Hematopoietic multipotent progenitor cell treated with erythropoietin and hydrocortisone succinate and interleukin-3 and kit ligand, for 4 days (in vitro differentiated cells): ENCODE data around the gene NFYA.

Experiments
- DNase-seq: peaks from one replicate; pipeline ENCODE4 v3.0.0-alpha.2; 2015

Gene NFYA

DNA sequence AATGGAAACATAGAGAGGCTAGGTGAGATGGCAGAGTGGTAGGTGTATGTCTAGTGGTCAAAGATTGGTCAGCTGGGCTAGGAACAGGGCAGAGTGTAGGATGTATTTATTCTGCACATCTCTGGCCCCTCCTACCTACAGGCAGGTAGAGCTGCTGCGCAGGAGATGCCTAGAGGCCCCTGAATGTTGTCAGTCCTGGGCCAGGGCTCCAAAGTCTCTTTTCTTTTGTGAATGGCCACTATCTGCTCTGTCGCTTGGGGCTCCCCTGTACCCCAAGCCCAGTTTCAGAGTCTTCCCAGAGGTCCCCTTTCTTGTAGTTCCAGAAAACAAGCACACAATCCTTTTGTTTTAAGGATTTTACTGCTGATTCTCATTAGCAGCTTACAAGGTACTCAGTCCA is 25.5 kb upstream of the NFYA start:
- no peak for DNase-seq

DNA sequence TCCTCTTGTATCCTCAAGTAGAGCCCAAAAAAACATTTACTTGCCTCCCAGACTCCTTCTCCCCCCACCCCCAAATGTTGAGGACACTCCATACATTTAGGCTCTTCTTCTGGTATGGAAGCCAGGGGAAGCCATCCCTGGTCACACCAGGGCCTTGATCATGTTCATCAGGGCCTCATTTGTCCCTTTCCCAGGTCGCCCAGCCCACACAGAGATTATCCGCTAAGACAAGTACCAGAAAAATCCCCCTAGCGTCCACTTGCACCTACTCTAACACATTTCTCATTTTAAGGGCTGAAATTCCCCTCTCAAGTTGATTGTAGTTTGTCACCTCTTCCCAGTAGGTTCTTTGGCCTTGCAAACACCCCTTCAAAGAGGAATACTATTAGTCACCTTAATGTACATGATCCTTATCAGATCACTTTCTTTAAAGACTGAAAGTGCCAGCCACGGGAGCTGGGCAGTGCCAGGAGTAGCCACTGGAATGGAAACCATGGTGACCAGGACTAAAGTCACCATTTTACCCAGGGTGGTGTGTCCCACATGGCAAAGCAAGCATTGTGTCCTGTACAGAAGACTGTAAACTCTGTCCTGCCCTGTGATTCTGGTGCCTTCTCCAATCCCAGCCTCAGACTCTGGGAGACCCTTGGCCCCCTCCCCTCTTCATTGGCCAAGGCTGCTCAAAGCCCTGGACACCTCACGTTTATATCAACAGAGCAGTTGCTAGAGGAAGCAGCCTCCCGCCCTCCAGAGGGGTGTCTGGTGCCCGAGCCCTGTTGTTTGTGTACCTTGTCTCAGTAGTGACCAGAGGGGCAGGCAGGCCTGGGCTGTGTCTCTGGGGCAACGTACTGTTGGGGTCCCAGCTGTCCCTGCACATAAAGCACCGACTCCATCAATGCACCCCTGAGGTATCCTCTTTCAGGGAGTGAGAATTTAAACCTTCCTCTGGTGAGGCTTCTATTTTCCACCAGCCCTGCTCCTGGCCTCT is 24.7 kb upstream of the NFYA start:
- no peak for DNase-seq

DNA sequence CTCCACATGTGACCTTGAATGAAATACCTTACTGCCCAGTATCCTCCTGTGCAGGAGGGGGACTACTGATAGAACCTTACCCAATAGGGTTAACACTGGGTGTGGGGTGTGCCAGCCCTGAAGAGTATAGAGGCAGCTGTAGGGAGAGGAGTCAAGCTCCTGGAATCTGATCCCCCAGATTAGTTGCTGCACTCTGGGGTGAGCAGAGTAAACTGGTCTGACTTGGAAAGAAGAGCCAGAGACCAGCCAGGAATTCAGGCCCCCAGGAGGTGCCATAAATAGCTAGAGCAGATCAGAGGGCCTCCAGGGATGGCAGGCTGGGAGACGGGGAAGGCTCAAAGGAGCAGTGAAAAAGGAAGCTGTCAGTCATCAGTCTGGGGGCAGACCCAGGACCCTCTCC is 23.3 kb upstream of the NFYA start:
- no peak for DNase-seq

DNA sequence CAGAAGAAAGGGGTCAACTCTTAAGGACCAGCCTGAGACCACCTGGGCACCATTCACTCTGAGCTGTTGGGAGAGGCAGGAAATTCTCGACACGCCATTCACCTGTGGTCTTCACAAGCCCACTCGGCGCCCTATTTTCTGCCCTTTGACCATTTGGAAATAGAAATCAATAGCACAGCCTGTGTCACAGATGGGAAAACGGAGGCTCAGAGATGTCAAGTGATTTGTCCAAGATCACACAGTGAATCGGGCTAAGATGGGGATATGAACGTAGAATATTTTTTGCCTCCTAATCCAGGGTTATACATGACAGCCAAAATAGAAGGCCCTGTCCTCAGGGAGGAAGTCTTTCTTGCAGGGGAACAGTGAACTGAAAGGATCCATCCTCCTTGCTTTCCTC is 22.8 kb upstream of the NFYA start:
- DNase-seq, result no peak

DNA sequence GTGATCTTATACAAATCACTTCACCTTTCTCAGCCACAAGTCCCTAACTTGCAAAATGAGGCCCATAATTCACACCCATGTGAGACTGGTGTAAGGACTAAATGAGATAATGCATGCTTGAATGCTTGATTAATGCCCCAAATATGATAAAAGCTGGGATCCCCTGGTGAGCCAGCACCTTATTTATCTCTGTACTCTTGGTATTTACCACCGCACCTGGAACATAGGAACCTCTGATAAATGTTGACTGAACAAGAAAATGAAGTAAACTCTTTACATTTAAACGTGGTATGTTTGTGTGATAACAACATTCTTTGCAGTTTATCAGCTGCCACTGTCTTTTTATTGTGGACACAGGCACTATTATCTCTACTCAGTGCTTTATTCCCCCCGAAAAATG is 22.2 kb upstream of the NFYA start:
- DNase-seq, result peak; percentile 23

DNA sequence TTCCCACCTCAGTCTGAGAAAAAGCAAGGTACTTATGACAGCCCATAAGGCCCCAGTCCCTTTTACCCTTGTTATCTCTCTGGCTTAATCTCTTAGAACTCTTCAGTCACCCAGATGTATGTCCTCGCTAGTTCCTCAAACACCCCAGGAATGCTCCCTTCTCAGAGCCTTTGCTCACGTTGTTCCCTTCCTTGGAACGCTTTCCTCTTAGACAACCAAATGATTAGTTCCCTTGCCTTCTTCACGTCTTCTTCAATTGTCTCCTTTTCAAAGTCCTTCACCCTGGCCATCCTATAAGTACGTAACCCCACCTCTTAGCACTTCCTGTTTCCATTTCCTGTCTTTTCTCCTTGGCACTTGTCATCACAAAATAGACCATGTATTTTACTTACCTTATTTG is 20.9 kb upstream of the NFYA start:
- DNase-seq, result peak; percentile 71

DNA sequence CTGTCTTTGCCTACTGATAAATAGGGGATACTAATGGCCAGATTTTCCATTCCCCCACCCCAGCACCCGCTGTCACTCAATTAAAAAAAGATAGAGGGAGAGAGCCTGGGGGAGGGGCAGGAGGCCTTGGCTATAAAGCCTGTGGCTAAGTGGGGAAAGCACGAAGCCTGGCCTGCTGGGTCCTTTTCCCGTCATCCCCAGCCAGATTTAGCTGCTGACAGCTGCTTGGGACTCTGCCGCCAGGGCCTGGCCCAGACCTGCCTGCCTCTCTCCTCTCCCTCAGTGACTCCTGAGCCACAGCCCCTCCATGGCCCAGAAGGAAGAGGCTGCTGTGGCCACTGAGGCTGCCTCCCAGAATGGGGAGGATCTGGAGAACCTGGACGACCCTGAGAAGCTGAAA is 19.7 kb upstream of the NFYA start, which contains the start of gene APOBEC2:
Gene APOBEC2 (plus strand): TSS at position 162 of the 400 bp plus-strand sequence. CDS start 146 bp downstream, at position 308.
- DNase-seq, result no peak

DNA sequence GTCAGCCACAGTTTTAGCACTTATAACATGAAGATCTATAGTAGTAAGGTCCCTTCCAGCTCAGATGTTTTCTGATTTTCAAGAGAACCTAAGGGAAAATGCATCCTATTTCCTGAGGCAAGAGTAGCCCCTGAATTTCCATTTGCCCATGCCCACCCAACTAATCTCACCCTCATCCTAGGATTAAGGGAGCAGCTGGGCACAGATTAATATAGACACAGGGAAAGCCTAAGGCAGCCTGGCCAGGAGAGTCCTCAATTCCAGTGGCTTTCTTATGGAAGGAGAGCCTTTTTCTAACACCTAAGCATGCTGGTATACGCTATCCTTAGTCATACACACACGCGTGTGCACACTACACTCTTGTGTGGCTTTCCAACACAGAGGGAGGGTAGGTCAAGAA is 18.3 kb upstream of the NFYA start:
- no peak for DNase-seq

DNA sequence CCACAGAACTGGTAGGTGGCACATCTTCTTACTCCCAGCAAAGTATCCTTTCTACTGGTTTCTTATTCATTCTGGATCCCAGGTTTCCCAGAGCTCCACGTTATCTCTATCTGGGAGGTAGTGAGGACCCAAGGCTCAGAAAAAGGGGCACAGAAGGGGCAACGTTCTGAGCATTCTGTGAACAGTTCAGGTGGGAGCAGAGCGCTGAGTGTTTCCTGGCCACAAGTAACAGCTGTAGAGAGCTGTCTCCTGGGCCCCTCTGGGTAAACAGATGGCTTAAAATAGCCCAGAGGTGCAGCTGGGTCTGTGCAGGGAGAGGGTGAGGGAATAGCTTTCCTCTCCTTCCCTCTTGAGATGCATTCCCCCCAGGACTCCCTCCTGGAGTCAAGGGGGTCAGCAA is 17.6 kb upstream of the NFYA start:
- DNase-seq, result no peak

DNA sequence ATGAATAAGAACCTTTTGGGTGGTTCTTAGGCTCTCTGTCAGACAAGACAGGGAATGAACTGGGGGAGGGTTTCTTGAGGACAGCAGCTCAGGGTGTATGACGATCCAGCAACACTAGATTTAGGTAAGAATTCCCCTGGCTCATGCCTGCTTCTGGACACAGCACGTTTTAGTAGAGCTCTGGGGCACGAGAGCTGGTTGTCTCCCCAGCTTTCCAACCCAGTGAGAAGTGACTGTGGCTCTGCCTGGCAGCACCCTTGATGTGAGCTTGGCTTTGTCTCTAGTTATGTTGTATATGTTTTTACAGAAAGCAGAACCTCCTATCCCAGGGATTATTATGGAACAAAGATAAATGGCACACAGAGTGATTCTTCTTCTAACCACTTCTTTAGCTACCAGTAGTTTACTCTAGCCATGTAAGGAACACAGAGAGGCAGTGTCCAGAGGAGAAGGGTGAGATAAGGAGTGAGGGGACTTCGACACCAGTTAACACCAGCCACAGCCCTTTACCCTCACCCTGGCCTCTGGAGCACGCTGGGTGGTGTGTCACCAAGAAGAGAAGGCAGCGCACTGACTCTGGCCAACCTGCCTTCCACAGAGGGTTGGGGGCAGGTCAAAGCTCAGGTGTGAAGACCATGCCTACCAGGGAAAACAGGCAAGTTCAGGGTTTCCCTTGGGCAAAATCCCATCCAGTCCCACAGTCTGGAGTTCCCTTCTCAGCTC is 15.8 kb upstream of the NFYA start:
- DNase-seq, result no peak

DNA sequence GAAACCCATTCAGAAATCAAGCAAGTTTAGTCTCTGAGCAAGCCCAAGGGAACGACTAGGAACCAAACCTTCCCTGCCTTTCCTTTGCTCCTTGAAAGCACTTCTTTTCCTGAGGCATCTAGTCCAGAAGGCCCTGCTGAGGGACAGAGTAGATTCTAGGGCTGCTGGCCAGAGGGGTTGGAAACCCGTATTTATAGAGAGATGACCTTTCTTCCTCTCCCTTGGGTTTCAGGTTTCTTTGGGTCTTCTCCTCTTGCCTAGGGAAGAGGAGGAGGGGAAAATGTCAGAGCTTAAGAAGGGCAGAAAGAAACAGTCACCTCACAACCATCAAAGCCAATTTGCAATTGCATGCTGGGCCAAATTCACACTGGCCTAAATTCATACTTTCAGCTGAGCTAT is 14.0 kb upstream of the NFYA start:
- no peak for DNase-seq

DNA sequence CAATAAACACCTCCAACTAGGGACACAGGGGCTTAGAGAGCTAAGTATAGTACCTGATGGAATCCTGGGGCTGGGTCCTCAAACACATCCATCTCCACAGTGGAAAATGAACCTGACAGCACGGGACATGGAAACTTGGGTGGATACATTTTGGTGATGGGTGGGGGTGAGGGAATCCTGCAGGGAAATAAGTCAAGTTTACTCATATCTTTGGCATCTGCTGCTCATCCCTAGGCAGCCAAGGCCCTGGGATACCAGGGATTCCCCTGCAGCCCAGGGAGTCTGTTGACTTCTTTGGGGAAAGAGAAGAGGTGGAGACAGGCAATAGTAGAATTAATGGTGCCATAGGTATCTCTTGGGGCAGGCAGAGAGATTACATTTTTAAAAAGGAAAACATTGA is 13.2 kb upstream of the NFYA start:
- DNase-seq, result no peak

DNA sequence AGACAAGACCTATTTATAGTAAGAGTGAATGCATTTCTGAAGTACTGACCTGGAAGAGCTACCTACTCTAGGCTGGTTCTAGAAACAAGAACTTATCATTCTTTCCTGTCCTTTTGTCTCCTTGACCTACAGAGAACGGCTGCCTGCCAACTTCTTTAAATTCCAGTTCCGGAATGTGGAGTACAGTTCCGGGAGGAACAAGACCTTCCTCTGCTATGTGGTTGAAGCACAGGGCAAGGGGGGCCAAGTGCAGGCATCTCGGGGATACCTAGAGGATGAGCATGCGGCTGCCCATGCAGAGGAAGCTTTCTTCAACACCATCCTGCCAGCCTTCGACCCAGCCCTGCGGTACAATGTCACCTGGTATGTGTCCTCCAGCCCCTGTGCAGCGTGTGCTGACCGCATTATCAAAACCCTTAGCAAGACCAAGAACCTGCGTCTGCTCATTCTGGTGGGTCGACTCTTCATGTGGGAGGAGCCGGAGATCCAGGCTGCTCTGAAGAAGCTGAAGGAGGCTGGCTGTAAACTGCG is 11.5 kb upstream of the NFYA start:
- no peak for DNase-seq

DNA sequence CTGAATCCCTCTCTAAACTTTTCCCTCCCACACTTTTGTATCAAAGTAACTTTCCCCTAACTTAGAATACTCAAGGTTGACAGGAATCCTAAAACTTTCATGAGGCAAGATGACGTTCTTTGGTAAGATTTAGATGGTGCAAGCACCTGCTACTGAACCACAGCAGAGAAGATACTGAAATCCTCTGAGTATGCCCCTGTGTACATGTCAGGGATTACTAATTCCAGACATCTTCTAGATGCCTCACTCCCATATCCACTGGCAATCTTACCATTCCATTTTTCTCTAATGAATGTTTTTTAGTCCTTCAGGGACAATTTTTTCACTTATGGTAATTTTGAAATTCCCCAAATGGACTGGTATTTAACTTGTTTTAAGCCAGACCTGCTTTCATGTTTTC is 10.7 kb upstream of the NFYA start:
- DNase-seq, result no peak

DNA sequence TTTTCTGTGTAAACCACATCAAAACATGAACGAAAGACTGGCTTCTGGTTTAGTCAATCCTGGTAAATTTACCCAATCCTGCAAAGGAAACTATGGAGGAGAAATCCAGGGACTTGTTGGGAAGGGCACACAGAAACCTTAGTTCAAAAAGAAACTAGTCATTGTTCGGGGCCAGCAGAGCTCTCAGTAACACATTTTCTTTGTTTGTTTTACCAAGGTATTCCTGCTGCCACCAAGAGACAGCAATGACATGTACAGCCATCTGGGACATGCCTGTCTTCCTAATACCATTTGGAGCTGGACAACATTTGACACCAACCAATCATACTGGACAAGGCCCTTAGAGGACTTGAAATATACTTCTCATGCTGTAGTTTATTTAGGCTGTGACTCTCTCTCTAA is 8.9 kb upstream of the NFYA start:
- DNase-seq, result no peak

DNA sequence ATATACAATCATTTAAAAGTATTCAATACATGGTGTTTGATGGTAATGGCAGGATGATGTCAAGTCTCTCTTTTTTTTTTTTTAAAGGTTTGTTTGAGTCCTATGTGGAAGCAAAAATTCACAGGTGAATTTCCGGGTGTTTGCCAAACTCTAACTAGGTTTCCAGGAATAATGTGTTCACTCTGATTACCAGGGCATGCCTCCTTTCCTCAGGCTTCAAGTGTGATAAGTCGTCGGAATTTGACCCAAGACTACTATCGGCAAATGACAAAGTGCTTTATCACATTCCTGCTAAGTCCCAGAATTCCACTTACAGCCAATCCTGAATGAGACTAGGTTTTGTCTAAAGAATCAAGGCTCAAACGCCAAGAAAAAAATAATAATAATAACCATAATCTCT is 7.9 kb upstream of the NFYA start:
- no peak for DNase-seq

DNA sequence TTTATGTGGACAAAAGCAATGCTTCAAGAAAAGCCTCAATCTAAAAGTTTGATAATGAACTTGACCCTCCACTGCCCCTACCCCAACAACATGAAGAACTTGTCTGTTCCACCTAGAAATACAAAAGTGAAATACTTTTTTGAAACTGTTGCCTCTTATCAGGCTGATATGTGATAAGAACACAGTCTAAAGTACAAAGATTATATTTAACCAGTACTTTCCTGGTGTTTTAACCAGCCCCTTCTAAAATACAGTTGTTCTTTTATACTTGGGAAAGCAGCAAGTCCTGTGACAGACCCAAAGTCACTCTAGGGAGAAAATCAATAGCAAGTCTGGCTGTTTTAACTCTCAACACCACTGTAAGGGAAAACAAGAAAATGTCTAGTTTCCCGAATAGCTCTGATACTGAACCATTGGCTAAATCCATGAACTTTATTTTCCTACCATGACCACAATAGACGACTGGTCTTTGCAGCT is 7.2 kb upstream of the NFYA start:
- DNase-seq, result no peak

DNA sequence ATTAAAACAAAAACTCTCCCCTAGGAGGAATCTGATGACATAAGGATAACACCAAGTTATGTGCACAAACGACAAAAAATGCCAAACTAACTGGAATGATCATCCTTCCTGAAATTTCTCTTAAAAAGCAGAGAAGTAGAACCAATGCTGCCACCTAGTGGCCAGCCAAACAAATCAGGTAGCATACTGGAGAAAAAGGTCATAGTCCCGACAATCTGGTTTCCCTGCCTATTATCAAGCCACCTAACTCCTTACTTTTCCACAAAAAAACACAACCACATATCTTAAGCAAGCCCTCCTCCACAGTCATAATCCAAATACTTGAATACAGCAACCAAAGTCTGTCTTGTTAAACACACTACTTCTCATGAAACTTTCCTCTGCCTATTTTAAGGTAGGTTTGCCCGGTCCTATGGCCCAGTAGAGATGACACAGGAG is 5.9 kb upstream of the NFYA start:
- DNase-seq, result peak; percentile 88

DNA sequence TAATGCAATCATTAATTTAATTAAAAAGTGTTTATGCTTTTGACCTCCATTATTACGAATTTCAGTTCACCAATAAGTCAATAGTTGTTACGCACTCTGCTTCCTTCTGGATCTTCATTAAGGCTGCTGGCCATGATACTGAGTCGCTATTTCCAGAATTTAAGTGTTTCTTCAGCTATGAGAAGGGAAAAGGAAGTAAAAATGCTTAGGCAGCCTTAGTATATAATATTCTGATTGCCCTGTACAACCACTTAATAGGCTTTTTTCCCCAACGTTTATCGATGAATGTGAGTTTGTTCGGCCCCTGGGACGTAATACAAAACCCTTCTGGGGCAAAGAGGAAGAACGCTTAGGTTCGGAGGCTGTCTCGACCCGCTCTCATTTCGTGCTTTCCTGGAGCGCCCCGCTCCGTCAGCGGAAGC is 1.3 kb upstream of the NFYA start:
- no peak for DNase-seq

DNA sequence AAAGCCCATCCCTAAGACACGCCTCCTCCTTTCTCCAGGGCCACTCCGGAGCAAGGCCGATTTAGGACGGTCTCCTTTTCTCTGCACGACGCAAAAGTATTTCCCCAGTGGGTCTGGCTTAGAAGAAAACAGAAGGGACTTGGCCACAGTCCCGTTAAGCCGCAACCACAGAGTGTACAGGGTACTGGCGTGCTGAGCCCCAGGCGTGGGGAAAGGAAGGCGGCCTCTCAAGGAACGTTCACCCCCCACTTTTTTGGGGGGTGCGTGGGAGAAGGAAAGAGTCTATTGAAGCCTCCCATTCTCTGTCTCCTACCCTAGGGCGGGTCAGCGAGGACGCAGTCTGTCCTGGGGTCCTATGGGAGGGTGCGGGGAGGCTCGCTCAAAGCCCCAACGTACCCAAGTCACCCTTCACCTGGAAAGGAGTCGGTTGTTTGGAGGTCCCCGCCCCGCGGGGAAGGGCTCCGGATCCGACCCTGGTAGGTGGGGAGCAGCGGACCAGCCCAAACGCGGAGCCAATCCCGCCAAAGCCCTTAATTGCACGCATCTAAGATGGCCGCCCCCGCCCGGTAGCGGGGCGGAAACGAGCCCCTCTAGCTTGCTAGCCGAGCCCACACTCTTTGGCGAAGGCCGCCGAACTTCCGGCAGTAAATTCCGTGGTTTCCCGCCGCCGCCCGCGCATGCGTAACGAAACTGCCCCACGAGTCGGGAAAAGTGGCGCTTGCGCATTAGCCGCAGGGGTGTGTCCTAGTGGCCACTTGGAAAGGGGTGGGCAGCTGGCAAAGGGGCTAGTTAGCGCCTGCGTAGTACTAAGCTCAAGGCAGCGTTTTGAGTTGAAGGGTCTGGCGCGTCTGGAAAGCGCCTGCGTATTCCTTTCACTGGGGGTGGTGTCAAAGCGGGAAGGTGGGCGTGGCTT is 595 bp upstream of the NFYA start, which contains the start of gene OARD1:
Gene OARD1 (minus strand): TSS at position 434 of the 913 bp plus-strand sequence. CDS start 722 bp downstream, outside the sequence.
- peak; percentile 100 for DNase-seq

DNA sequence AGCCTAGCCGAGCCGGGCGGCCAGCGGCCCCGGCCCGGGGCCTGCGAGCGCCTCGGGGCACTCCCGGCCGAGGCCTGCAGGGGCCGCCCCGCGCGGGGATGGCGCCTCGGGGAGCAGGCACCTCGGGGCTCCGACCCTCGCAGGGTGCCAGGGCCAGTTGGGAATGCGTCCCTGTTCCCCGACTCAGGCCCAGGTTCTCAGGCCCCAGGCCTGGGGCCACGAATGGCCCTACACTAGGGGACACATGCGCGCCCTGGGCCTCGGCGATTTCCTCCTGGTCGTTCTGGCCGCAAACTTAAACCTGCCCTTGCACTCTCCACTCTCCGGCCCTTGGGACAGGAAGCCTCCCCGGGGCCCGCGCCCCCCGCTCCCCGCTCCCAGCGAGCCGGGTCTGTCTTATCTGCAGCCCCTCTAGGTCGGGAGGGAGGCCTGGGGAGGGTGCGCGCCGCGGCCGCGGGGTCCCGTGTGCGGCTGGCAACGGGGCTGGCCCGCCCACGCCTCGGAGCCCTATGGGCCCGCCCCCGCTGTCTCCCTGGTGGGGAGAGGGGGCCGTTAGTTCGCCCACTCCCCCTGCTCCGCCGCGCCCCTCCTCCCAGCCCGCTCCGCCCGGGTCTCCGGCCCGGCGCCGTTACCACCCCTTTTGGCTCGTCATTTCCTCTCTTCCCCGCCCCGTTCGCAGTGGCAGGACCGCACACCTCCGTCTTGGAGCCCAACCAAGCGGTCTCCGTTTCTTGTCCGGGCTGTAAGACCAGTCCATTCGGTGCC is 611 bp downstream of the NFYA start:
- DNase-seq, result peak; percentile 96
